ENCODE results near the gene C2orf68. TPM values are rescaled to one million over a fixed set of nuclear protein-coding genes. Genes with fewer than 3 reads are reported as not detected.

C2orf68 gene
- total and polyA plus RNA-seq, 2 of the 13 experiments (the other 11 are each of a cell fraction or from before 2014, with no cell fraction given), result 47.1 to 77.4 TPM

DNA sequence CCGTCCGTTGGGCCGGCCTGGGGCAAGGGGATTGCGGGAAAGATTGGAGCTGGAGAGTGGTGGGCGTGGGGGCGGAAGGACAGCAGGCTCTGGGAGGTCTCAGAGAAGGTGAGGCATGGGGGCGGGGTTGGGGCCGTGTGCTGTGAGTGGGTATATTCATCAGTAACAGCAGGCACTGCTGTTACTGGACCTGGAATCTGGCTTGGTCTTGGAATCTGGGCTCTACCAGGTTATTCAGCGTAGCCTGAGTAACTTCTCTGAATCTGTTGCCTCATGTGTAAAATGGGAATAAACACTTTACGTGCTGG is 15.9 kb downstream of the C2orf68 start:
- H3K79me2 ChIP-seq (ENCODE audit: insufficient read depth, low read length), result peaks cover 29% of the 10 kb centered on the region
- no peak overlapping the region for H2AFZ ChIP-seq (ENCODE audit: low read length)
- peak overlapping the region; percentile 80 for H3K27ac ChIP-seq (ENCODE audit: extremely low read length, insufficient read depth, low read length)
- intact Hi-C loops (cut with micrococcal nuclease; ENCODE audit: unreplicated experiment) (loop anchor here (5.0 kb wide), 1 partner anchor 174 kb away; no protein-coding TSS in a partner anchor), in situ Hi-C loops (cut with HindIII; ENCODE audit: extremely low pct_ligation_motif_present, low pct_unique_long_range_greater_than_20kb) (no loop called here)
- peaks cover 6 to 36% of the 10 kb centered on the region in 2 experiments for H3K36me3 ChIP-seq (replicated peaks in 1 of 2; ENCODE audit: control insufficient read depth in 1 of 2, insufficient read depth in 2 of 2, low read length in 2 of 2)
- 2% methylated on average over 10 of the region's 10 CpGs for WGBS (ENCODE audit: low lambda C conversion rate)
- no peaks in the 10 kb centered on the region; a peak in 1 of 5 replicates for H3K27me3 ChIP-seq (ENCODE audit: control insufficient read depth in 1 of 2, insufficient read depth in 2 of 2, low read length in 2 of 2)
- ChIA-PET POLR2A (interaction anchor here (0.6 to 25.9 kb wide), 19 partner anchors 3 to 289 kb away, joined by 3 to 795 read pairs (median 6); partner anchors contain the start of genes C2orf68, ELMOD3, GGCX and MAT2A), CTCF (ENCODE audit: low intra/inter-chr PET ratio, low total read pairs) (no interaction called here)
- H3K9me3 ChIP-seq (ENCODE audit: low read length), result no peaks in the 10 kb centered on the region
- H3K4me2 ChIP-seq (ENCODE audit: low read depth, low read length), result peak overlapping the region; percentile 94
- BruUV-seq (replicated peaks), result no TSS peak
- H3K4me1 ChIP-seq (ENCODE audit: insufficient read depth, low read length), result peaks cover 86% of the 10 kb centered on the region
- DNase-seq (ENCODE audit: low spot score) (no peak), FAIRE-seq (no peak), ATAC-seq (peak; percentile 13)
- H4K20me1 ChIP-seq (ENCODE audit: insufficient read depth, low read length), result 0 out of 2 replicates have a peak, but pooled peaks cover 3% of the 10 kb centered on the region
- peak overlapping the region; percentile 85 for H3K9ac ChIP-seq (ENCODE audit: insufficient read depth, low read depth, low read length)
- peak overlapping the region; percentile 88 to 97 (median 90) for H3K4me3 ChIP-seq (replicated peaks in 1 of 3; ENCODE audit: insufficient read depth in 1 of 3, low read depth in 2 of 3, low read length in 3 of 3)
- TF ChIP-seq CHCHD3 (CRISPR knock-in tag; IDR thresholded peaks at IDR 0.05) (0 out of 2 replicates have a peak, but pooled peaks have one; percentile 59), TAF15 (IDR thresholded peaks at IDR 0.05; ENCODE audit: low read depth, low read length, poor library complexity, severe bottlenecking) (no peak), SIX1 (CRISPR knock-in tag; IDR thresholded peaks at IDR 0.05; ENCODE audit: borderline replicate concordance) (no peak), SNAI1 (CRISPR knock-in tag; IDR thresholded peaks at IDR 0.05; ENCODE audit: borderline replicate concordance) (no peak), ASH2L (IDR thresholded peaks at IDR 0.05; ENCODE audit: insufficient read length, low read depth, low read length) (peak; percentile 5), ZNF891 (CRISPR knock-in tag; IDR thresholded peaks at IDR 0.05) (no peak), CC2D1A (CRISPR knock-in tag; IDR thresholded peaks at IDR 0.05) (0 out of 2 replicates have a peak, but pooled peaks have one; percentile 17), TEAD2 (CRISPR knock-in tag; IDR thresholded peaks at IDR 0.05) (no peak), SIN3A (IDR thresholded peaks at IDR 0.05; ENCODE audit: borderline replicate concordance, low read depth, low read length) (0 out of 2 replicates have a peak, but pooled peaks have one; percentile 29), ZNF446 (CRISPR knock-in tag; IDR thresholded peaks at IDR 0.05) (no peak)
- TF ChIP-seq, protein P1, sequence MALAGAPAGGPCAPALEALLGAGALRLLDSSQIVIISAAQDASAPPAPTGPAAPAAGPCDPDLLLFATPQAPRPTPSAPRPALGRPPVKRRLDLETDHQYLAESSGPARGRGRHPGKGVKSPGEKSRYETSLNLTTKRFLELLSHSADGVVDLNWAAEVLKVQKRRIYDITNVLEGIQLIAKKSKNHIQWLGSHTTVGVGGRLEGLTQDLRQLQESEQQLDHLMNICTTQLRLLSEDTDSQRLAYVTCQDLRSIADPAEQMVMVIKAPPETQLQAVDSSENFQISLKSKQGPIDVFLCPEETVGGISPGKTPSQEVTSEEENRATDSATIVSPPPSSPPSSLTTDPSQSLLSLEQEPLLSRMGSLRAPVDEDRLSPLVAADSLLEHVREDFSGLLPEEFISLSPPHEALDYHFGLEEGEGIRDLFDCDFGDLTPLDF (CRISPR knock-in tag; IDR thresholded peaks at IDR 0.05), result no peak
- TF ChIP-seq, protein P2, sequence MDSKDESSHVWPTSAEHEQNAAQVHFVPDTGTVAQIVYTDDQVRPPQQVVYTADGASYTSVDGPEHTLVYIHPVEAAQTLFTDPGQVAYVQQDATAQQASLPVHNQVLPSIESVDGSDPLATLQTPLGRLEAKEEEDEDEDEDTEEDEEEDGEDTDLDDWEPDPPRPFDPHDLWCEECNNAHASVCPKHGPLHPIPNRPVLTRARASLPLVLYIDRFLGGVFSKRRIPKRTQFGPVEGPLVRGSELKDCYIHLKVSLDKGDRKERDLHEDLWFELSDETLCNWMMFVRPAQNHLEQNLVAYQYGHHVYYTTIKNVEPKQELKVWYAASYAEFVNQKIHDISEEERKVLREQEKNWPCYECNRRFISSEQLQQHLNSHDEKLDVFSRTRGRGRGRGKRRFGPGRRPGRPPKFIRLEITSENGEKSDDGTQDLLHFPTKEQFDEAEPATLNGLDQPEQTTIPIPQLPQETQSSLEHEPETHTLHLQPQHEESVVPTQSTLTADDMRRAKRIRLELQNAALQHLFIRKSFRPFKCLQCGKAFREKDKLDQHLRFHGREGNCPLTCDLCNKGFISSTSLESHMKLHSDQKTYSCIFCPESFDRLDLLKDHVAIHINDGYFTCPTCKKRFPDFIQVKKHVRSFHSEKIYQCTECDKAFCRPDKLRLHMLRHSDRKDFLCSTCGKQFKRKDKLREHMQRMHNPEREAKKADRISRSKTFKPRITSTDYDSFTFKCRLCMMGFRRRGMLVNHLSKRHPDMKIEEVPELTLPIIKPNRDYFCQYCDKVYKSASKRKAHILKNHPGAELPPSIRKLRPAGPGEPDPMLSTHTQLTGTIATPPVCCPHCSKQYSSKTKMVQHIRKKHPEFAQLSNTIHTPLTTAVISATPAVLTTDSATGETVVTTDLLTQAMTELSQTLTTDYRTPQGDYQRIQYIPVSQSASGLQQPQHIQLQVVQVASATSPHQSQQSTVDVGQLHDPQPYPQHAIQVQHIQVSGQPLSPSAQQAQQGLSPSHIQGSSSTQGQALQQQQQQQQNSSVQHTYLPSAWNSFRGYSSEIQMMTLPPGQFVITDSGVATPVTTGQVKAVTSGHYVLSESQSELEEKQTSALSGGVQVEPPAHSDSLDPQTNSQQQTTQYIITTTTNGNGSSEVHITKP (CRISPR knock-in tag; IDR thresholded peaks at IDR 0.05; ENCODE audit: low read depth), result 0 out of 2 replicates have a peak, but pooled peaks have one; percentile 1
- TF ChIP-seq, protein P3, sequence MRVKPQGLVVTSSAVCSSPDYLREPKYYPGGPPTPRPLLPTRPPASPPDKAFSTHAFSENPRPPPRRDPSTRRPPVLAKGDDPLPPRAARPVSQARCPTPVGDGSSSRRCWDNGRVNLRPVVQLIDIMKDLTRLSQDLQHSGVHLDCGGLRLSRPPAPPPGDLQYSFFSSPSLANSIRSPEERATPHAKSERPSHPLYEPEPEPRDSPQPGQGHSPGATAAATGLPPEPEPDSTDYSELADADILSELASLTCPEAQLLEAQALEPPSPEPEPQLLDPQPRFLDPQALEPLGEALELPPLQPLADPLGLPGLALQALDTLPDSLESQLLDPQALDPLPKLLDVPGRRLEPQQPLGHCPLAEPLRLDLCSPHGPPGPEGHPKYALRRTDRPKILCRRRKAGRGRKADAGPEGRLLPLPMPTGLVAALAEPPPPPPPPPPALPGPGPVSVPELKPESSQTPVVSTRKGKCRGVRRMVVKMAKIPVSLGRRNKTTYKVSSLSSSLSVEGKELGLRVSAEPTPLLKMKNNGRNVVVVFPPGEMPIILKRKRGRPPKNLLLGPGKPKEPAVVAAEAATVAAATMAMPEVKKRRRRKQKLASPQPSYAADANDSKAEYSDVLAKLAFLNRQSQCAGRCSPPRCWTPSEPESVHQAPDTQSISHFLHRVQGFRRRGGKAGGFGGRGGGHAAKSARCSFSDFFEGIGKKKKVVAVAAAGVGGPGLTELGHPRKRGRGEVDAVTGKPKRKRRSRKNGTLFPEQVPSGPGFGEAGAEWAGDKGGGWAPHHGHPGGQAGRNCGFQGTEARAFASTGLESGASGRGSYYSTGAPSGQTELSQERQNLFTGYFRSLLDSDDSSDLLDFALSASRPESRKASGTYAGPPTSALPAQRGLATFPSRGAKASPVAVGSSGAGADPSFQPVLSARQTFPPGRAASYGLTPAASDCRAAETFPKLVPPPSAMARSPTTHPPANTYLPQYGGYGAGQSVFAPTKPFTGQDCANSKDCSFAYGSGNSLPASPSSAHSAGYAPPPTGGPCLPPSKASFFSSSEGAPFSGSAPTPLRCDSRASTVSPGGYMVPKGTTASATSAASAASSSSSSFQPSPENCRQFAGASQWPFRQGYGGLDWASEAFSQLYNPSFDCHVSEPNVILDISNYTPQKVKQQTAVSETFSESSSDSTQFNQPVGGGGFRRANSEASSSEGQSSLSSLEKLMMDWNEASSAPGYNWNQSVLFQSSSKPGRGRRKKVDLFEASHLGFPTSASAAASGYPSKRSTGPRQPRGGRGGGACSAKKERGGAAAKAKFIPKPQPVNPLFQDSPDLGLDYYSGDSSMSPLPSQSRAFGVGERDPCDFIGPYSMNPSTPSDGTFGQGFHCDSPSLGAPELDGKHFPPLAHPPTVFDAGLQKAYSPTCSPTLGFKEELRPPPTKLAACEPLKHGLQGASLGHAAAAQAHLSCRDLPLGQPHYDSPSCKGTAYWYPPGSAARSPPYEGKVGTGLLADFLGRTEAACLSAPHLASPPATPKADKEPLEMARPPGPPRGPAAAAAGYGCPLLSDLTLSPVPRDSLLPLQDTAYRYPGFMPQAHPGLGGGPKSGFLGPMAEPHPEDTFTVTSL (CRISPR knock-in tag; IDR thresholded peaks at IDR 0.05; ENCODE audit: borderline replicate concordance), result no peak
